B cell (primary cell): ENCODE measurements around the gene FGF4. TPM values are rescaled to one million over a fixed set of nuclear protein-coding genes. Genes with fewer than 3 reads are reported as not detected.

Experiments used
- ATAC-seq: fragments of 200-7000 bp; cut with Tn5 transposase; one replicate; pipeline ENCODE4 v1.10.0; 2021; ENCODE audit warnings: low read depth, mild to moderate bottlenecking, moderate number of reproducible peaks, moderate library complexity
- CTCF ChIA-PET: fragments of 350-600 bp; sonication (Branson Sonifier 250); formaldehyde crosslinking; loops from one replicate; lab custom pipeline; 2021; ENCODE audit warnings: antibody characterized with exemption, inconsistent platforms; lab: Charles Lee
- POLR2A ChIA-PET: fragments of 350-600 bp; sonication (Branson Sonifier 250); formaldehyde crosslinking; loops from one replicate; lab custom pipeline; 2021; ENCODE audit warnings: antibody characterized with exemption; lab: Charles Lee
- DNase-seq: peaks from one replicate; pipeline ENCODE4 v3.0.0; 2013
- H2AFZ ChIP-seq: 2 replicates; pipeline ENCODE4 v1.6.1; 2012; ENCODE audit warnings: mild to moderate bottlenecking, low read depth, low read length; ENCODE audit not compliant: insufficient read depth, poor library complexity, severe bottlenecking
- H3K27ac ChIP-seq, 2 donors: 1 replicate in 1 of 2; 2 replicates in 1 of 2; pipeline ENCODE4 v1.5.1; 2012 to 2013; ENCODE audit warnings: low read length in 2 of 2, mild to moderate bottlenecking in 2 of 2, moderate library complexity in 1 of 2
- H3K27me3 ChIP-seq, 4 experiments: fragments of 200-600 bp in 1 of 4; sonication (generic) in 1 of 4; replicated peaks in 1 of 4; 1 replicate in 2 of 4; 2 replicates in 2 of 4; pipeline versions ENCODE4 v1.6.1 to v1.7.0; 2013 to 2016; ENCODE audit warnings: low read length in 3 of 4, mild to moderate bottlenecking in 2 of 4, mixed read lengths in 1 of 4, moderate library complexity in 1 of 4; ENCODE audit not compliant: insufficient read depth in 4 of 4, control insufficient read depth in 3 of 4; ENCODE audit errors: control extremely low read depth in 1 of 4
- H3K36me3 ChIP-seq, 2 experiments: replicated peaks in 1 of 2; 1 replicate in 1 of 2; 2 replicates in 1 of 2; pipeline versions ENCODE4 v1.6.1 to v1.7.1; 2013; ENCODE audit warnings: low read length in 1 of 2; ENCODE audit not compliant: insufficient read depth in 2 of 2, control insufficient read depth in 1 of 2; ENCODE audit errors: control extremely low read depth in 1 of 2, extremely low read depth in 1 of 2
- H3K4me1 ChIP-seq, 2 donors: fragments of 200-600 bp in 1 of 2; sonication (generic) in 1 of 2; 1 replicate in 1 of 2; 2 replicates in 1 of 2; pipeline versions ENCODE4 v1.5.1 to v1.6.1; 2013 to 2017; ENCODE audit warnings: low read length in 2 of 2; ENCODE audit not compliant: control insufficient read depth in 2 of 2, insufficient read depth in 2 of 2
- H3K4me2 ChIP-seq: replicated peaks from 2 replicates; pipeline ENCODE3; 2012; ENCODE audit warnings: mild to moderate bottlenecking, low read depth, low read length; ENCODE audit not compliant: poor library complexity, severe bottlenecking
- H3K4me3 ChIP-seq, 5 experiments: fragments of 200-600 bp in 1 of 5; sonication (generic) in 1 of 5; 1 replicate in 3 of 5; 2 replicates in 2 of 5; pipeline versions ENCODE4 v1.5.1 to v1.7.0; 2011 to 2016; ENCODE audit warnings: low read length in 4 of 5, mild to moderate bottlenecking in 4 of 5, low read depth in 2 of 5, control low read depth in 1 of 5, moderate library complexity in 1 of 5; ENCODE audit not compliant: insufficient read depth in 1 of 5; ENCODE audit errors: control extremely low read depth in 1 of 5, extremely low read depth in 1 of 5
- H3K79me2 ChIP-seq: fragments of 200-600 bp; sonication (generic); one replicate; pipeline ENCODE4 v1.6.0; 2016; ENCODE audit warnings: low read length; ENCODE audit not compliant: control insufficient read depth, insufficient read depth
- H3K9ac ChIP-seq: fragments of 200-600 bp; sonication (generic); 2 replicates; pipeline ENCODE4 v1.6.1; 2017; ENCODE audit warnings: mild to moderate bottlenecking, low read length, moderate library complexity
- H3K9me3 ChIP-seq, 3 donors: one replicate each; pipeline versions ENCODE4 v1.6.1 to v1.7.1; 2013; ENCODE audit warnings: low read length in 2 of 3; ENCODE audit not compliant: control insufficient read depth in 2 of 3, insufficient read depth in 1 of 3; ENCODE audit errors: control extremely low read depth in 1 of 3
- H4K20me1 ChIP-seq: 2 replicates; pipeline ENCODE4 v1.6.0; 2012; ENCODE audit warnings: mild to moderate bottlenecking, low read length; ENCODE audit not compliant: insufficient read depth, control insufficient read depth, poor library complexity, severe bottlenecking
- H3K27ac Mint-ChIP-seq: one replicate; pipeline ENCODE4 v1.8.0; 2021; ENCODE audit warnings: mixed read lengths
- H3K27me3 Mint-ChIP-seq: one replicate; pipeline ENCODE4 v1.8.0; 2021; ENCODE audit warnings: mixed read lengths
- H3K4me1 Mint-ChIP-seq: one replicate; pipeline ENCODE4 v1.8.0; 2021; ENCODE audit warnings: mixed read lengths
- H3K4me3 Mint-ChIP-seq: one replicate; pipeline ENCODE4 v1.8.0; 2021; ENCODE audit warnings: mixed read lengths
- H3K9me3 Mint-ChIP-seq: one replicate; pipeline ENCODE4 v1.8.0; 2022; ENCODE audit warnings: mixed read lengths; ENCODE audit not compliant: insufficient read depth
- EZH2 ChIP-seq: IDR thresholded peaks from 2 replicates; pipeline ENCODE4 v1.6.1; 2012; ENCODE audit warnings: borderline replicate concordance, low read depth, mild to moderate bottlenecking, moderate library complexity, low read length; ENCODE audit not compliant: insufficient read depth, poor library complexity, severe bottlenecking
- WGBS: methylation state at CpG from one replicate; pipeline ENCODE4 v1.1.5; 2013; ENCODE audit warnings: missing lambda C conversion rate; ENCODE audit not compliant: insufficient coverage; 5-methylcytosine and 5-hydroxymethylcytosine counted together
- intact Hi-C: fragments of 100-400 bp; cut with micrococcal nuclease; formaldehyde crosslinking; loops from one replicate; pipeline ENCODE4 v1.10.0; 2022
- polyA plus RNA-seq: library from polyadenylated mRNA; depleted of rRNA; stranded (reverse); fragments of >200 nt; gene quantifications from 2 replicates; pipeline ENCODE4 v1.2.3, GENCODE V29; 2012
- total RNA-seq, 2 donors: library from RNA; stranded (reverse); fragments of 120-200 nt in 1 of 2; gene quantifications; 1 replicate in 1 of 2; 2 replicates in 1 of 2; pipeline versions ENCODE4 v1.2.3 to v1.2.4, GENCODE V29; 2013 to 2022
- TF ChIP-seq, protein P1 (sequence below): fragments of 200-600 bp; IDR thresholded peaks from one replicate; pipeline ENCODE4 v1.8.0; 2022; ENCODE audit warnings: antibody characterized with exemption, mild to moderate bottlenecking

FGF4 gene
- total and polyA plus RNA-seq, 2 donors (not counting 1 experiment from before 2014, with no cell fraction given), result not detected

DNA sequence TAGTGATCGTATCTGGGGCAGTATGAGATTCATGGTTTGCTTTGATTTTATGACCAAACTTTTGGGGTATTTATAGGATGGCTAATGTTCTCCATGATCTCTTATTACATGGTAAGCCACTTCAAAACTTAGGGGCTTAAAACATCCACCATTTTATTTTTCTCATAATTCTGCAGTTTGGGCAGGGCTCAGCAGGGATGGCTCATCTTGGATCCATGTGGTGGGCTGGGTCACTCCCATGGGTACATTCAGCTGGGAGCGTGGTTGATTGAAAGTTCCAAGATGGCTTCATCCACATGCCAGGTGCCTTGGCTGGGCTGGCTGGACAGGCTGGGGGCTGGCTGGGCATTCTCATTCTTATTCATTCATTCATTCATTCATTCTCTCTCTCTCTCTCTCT, 40.8 kb downstream of the FGF4 start:
- Mint-ChIP-seq H3K9me3 (peaks cover 8% of the 10 kb centered on the region), H3K27ac (no peak overlapping the region), H3K4me3 (no peak overlapping the region), H3K27me3 (peaks cover 18% of the 10 kb centered on the region), H3K4me1 (no peaks in the 10 kb centered on the region)
- Histone ChIP-seq H3K4me3 (no peak overlapping the region), H3K9me3 (peaks cover 0 to 44% (median 6%) of the 10 kb centered on the region in 3 donors), H3K27me3 (peaks cover 0 to 6% (median 2%) of the 10 kb centered on the region in 4 experiments), H3K79me2 (no peaks in the 10 kb centered on the region), H3K9ac (no peak overlapping the region), H2AFZ (no peak overlapping the region), H3K36me3 (no peaks in the 10 kb centered on the region), H3K4me2 (no peak overlapping the region), H3K27ac (no peak overlapping the region), H4K20me1 (no peaks in the 10 kb centered on the region), H3K4me1 (no peaks in the 10 kb centered on the region)
- ATAC-seq (no peak), DNase-seq (no peak)
- no peak for TF ChIP-seq EZH2
- TF ChIP-seq, protein P1, sequence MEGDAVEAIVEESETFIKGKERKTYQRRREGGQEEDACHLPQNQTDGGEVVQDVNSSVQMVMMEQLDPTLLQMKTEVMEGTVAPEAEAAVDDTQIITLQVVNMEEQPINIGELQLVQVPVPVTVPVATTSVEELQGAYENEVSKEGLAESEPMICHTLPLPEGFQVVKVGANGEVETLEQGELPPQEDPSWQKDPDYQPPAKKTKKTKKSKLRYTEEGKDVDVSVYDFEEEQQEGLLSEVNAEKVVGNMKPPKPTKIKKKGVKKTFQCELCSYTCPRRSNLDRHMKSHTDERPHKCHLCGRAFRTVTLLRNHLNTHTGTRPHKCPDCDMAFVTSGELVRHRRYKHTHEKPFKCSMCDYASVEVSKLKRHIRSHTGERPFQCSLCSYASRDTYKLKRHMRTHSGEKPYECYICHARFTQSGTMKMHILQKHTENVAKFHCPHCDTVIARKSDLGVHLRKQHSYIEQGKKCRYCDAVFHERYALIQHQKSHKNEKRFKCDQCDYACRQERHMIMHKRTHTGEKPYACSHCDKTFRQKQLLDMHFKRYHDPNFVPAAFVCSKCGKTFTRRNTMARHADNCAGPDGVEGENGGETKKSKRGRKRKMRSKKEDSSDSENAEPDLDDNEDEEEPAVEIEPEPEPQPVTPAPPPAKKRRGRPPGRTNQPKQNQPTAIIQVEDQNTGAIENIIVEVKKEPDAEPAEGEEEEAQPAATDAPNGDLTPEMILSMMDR, result no peak
- ChIA-PET POLR2A (no interaction called here), CTCF (no interaction called here)
- intact Hi-C loops, result no loop called here
- 100% methylated on average over 1 of the region's 2 CpGs for WGBS

DNA sequence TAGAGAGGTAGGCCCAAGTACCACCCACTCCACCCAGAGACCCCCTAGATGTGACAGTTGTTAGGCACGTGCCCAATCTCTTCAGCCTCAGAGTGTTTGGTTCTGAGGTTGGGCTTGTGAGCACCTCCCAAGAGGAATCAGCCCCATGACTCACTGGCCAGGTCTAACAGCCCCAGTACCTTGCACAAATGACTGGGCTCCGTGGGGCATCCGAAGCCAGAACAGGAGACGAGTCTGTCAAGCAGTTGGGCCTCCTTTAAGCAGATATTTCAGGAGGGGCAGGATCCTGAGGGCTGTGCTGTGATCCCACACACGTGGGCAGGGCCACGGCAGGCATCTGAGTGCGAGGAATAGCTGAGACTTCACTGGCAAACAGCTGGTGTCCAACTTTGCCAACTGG, 42.2 kb downstream of the FGF4 start:
- ATAC-seq (no peak), DNase-seq (no peak)
- POLR2A ChIA-PET, result no interaction called here
- Histone ChIP-seq H3K79me2 (no peaks in the 10 kb centered on the region), H3K4me1 (no peaks in the 10 kb centered on the region), H2AFZ (no peak overlapping the region), H3K9me3 (peaks cover 0 to 31% (median 0%) of the 10 kb centered on the region in 3 donors), H3K27me3 (peaks cover 0 to 9% (median 2%) of the 10 kb centered on the region in 4 experiments), H4K20me1 (no peaks in the 10 kb centered on the region), H3K4me2 (no peak overlapping the region), H3K9ac (no peak overlapping the region), H3K4me3 (no peak overlapping the region), H3K27ac (no peak overlapping the region), H3K36me3 (no peaks in the 10 kb centered on the region)
- Mint-ChIP-seq H3K27ac (no peak overlapping the region), H3K27me3 (peaks cover 24% of the 10 kb centered on the region), H3K9me3 (peaks cover 7% of the 10 kb centered on the region), H3K4me3 (no peak overlapping the region), H3K4me1 (no peaks in the 10 kb centered on the region)
- TF ChIP-seq, protein P1, result no peak
- no peak for TF ChIP-seq EZH2
- CTCF ChIA-PET, result no interaction called here
- WGBS, result 88% methylated on average over 6 of the region's 7 CpGs
- intact Hi-C loops, result no loop called here
